Upper lobe of left lung (tissue), 6 donors: ENCODE measurements around the gene PRKCE. TPM values are rescaled to one million over a fixed set of nuclear protein-coding genes. Genes with fewer than 3 reads are reported as not detected.

Source experiments
- ATAC-seq, 2 donors: fragments of 200-7000 bp; cut with Tn5 transposase; one replicate each; pipeline ENCODE4 v1.9.1; 2022; ENCODE audit warnings: mild to moderate bottlenecking in 2 of 2, moderate library complexity in 2 of 2; ENCODE audit not compliant: low FRiP score in 2 of 2
- DNase-seq, 2 donors: peaks; one replicate each; pipeline ENCODE4 v3.0.0-alpha.2; 2019 to 2020
- H3K27ac ChIP-seq, 4 donors: fragments of 200-600 bp; sonication (generic); one replicate each; pipeline ENCODE4 v1.5.1; 2016 to 2019
- H3K27me3 ChIP-seq, 4 donors: fragments of 200-600 bp; sonication (generic); one replicate each; pipeline ENCODE4 v1.5.1; 2017 to 2019
- H3K36me3 ChIP-seq, 4 donors: fragments of 200-600 bp; sonication (generic); one replicate each; pipeline ENCODE4 v1.5.1; 2016 to 2019
- H3K4me1 ChIP-seq, 4 donors: fragments of 200-600 bp; sonication (generic); one replicate each; pipeline ENCODE4 v1.5.1; 2018 to 2019
- H3K4me3 ChIP-seq, 4 donors: fragments of 200-600 bp; sonication (generic); one replicate each; pipeline ENCODE4 v1.5.1; 2017 to 2019; ENCODE audit warnings: mild to moderate bottlenecking in 2 of 4, moderate library complexity in 1 of 4
- H3K9me3 ChIP-seq, 4 donors: fragments of 200-600 bp; sonication (generic); one replicate each; pipeline ENCODE4 v1.5.1; 2018 to 2019
- CTCF ChIP-seq, 6 experiments: fragments of 450-650 bp in 4 of 6; fragments of 200-600 bp in 2 of 6; sonication (generic) in 2 of 6; IDR thresholded peaks; one replicate each; pipeline ENCODE4 v1.5.1; 2016 to 2019; ENCODE audit warnings: antibody characterized with exemption in 6 of 6
- EP300 ChIP-seq, 4 donors: sonication (generic); formaldehyde crosslinking; IDR thresholded peaks; one replicate each; pipeline ENCODE4 v1.5.1; 2017; ENCODE audit warnings: antibody characterized with exemption in 4 of 4, control low read depth in 2 of 4
- POLR2A ChIP-seq, 4 donors: fragments of 450-650 bp; IDR thresholded peaks; one replicate each; pipeline ENCODE4 v1.5.1; 2016 to 2017; ENCODE audit warnings: antibody characterized with exemption in 4 of 4, mild to moderate bottlenecking in 2 of 4
- POLR2AphosphoS5 ChIP-seq, 2 donors: sonication (generic); formaldehyde crosslinking; IDR thresholded peaks; one replicate each; pipeline ENCODE4 v1.5.1; 2017; ENCODE audit warnings: antibody characterized with exemption in 2 of 2
- WGBS, 2 donors: methylation state at CpG; one replicate each; pipeline ENCODE4 v1.1.5; 2017 to 2018; 5-methylcytosine and 5-hydroxymethylcytosine counted together
- total RNA-seq, 6 donors: library from RNA; depleted of rRNA in 4 of 6; stranded (reverse); fragments of >200 nt in 4 of 6; gene quantifications; one replicate each; pipeline versions ENCODE4 v1.1.0 to v1.2.1, GENCODE V29; 2016 to 2021
- donor health status: DM: no; HTN: no; CAD: no; lungs with moderate emphysema.
- donor health status: DM: no; HTN: yes; CAD: no; lungs with severe emphysema.

PRKCE gene
- total RNA-seq, 6 donors from 2014 or later: 54.9 to 124 (median 75.6) TPM

DNA sequence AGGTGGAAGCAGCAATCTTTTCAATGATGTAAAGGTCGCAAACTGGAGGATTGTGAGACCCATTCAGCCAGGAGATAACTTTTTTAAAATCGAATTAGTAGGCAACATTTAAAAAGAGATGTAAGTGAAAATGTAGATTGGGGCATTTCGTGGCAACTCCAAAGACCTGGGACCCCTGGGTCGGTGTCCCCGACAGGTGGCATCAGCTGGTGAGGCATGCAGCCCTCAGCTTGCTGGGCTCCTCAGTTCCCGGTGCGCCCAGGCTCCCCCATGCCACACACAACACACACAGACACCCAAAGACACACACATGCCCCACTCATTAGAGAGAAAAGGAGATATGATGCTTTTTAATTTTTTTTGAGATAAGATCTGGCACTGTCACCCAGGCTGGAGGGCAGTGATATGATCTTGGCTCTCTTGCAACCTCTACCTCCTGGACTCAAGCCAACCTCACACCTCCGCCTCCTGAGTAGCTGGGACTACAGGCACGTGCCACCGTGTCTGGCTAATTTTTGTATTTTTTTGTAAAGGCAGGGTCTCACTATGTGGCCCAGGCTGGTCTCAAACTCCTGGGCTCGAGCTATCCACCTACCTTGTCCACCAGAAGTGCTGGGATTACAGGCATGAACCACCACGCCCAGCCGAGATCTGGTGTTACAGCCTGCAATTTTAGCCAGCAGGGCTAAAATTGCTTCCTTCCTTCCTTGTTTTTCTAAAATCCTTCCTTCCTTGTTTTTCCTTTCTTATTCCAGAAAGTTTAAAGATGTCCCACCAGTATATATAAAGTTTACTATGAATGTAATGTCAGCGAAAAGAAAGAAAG, 523.1 kb downstream of the PRKCE start:
- H3K9me3 ChIP-seq: no peaks in the 10 kb centered on the region
- DNase-seq (no peak), ATAC-seq (no peak)
- 77 to 82% methylated on average over 14 of the region's 14 CpGs for WGBS, 2 donors
- H3K4me1 ChIP-seq: peaks cover 19 to 42% (median 30%) of the 10 kb centered on the region in 4 donors
- H3K36me3 ChIP-seq: peaks cover 0 to 12% (median 0%) of the 10 kb centered on the region in 4 donors
- H3K4me3 ChIP-seq: no peak overlapping the region
- no peaks in the 10 kb centered on the region for H3K27me3 ChIP-seq
- TF ChIP-seq POLR2AphosphoS5 (IDR thresholded peaks at IDR 0.05) (no peak), CTCF (IDR thresholded peaks at IDR 0.05) (no peak), POLR2A (IDR thresholded peaks at IDR 0.05) (no peak), EP300 (IDR thresholded peaks at IDR 0.05) (no peak)
- H3K27ac ChIP-seq: peak overlapping the region in 3 of 4 donors; percentile 24 to 61 (median 45)

DNA sequence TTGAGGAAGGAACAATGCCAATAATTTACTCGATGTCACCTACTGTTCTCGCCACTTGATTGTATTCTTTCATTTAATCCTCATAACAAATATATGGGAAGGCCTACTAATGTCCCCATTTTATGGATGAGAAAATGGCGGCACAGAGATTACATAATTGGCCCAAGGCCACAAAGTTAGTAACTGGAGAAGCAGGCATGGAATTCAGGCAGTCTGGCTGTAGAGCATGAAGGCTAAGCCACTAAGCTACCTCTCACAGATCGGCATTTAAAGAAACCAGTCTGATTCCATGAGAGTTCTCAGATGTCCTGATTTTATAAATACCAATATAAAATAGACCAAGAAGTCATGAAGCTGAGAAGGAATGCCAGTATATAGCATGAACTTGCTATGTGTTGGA, 523.9 kb downstream of the PRKCE start:
- peaks cover 22 to 44% (median 34%) of the 10 kb centered on the region in 4 donors for H3K4me1 ChIP-seq
- ATAC-seq (no peak), DNase-seq (no peak)
- H3K4me3 ChIP-seq: no peak overlapping the region
- no peaks in the 10 kb centered on the region for H3K27me3 ChIP-seq
- TF ChIP-seq POLR2AphosphoS5 (IDR thresholded peaks at IDR 0.05) (no peak), POLR2A (IDR thresholded peaks at IDR 0.05) (no peak), CTCF (IDR thresholded peaks at IDR 0.05) (no peak), EP300 (IDR thresholded peaks at IDR 0.05) (no peak)
- H3K36me3 ChIP-seq: peaks cover 0 to 12% (median 0%) of the 10 kb centered on the region in 4 donors
- 93 to 94% methylated on average over 4 of the region's 4 CpGs for WGBS, 2 donors
- H3K27ac ChIP-seq: peak overlapping the region in 2 of 4 donors; percentile 45 to 61
- no peaks in the 10 kb centered on the region for H3K9me3 ChIP-seq

DNA sequence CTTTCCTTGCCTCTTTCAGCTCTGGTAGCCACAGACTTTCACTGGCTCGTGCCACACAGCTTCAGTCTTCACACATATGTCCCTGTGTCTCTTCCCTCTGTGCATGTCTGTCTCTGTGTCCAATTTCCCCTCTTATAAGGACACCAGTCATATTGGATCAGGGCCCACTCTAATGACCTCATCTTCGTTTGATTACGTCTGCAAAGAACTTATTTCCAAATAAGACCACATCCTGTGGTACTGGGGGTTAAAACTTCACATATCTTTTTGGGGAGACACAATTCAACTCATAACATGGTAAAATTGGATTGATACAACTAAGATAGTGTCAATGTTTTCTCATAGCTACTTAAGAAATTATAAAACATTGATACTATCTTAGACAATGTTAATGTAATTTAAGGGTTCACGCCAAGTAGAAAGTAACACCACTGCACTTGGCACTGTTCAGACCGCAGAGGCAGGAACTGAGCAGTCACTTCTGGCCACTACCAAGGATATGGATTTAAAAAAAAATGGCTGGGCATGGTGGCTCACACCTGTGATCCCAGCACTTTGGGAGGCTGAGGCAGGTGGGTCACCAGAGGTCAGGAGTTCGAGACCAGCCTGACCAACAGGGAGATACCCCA, 526.1 kb downstream of the PRKCE start:
- no peaks in the 10 kb centered on the region for H3K9me3 ChIP-seq
- ATAC-seq (no peak), DNase-seq (no peak)
- 63 to 78% methylated on average over 6 of the region's 6 CpGs for WGBS, 2 donors
- peak overlapping the region in 2 of 4 donors; percentile 81 to 88 for H3K27ac ChIP-seq
- H3K27me3 ChIP-seq: no peaks in the 10 kb centered on the region
- TF ChIP-seq EP300 (IDR thresholded peaks at IDR 0.05) (no peak), POLR2AphosphoS5 (IDR thresholded peaks at IDR 0.05) (peak in 1 of 2 donors; percentile 7), POLR2A (IDR thresholded peaks at IDR 0.05) (no peak)
- no peak overlapping the region for H3K4me3 ChIP-seq
- H3K4me1 ChIP-seq: peaks cover 16 to 45% (median 28%) of the 10 kb centered on the region in 4 donors
- H3K36me3 ChIP-seq: peaks cover 0 to 8% (median 0%) of the 10 kb centered on the region in 4 donors

GRCh38 chr2:46179037-46179621, 527.7 kb downstream of the PRKCE start:
- Histone ChIP-seq H3K36me3 (peaks cover 0 to 18% (median 0%) of the 10 kb centered on the region in 4 donors), H3K4me1 (peaks cover 19 to 49% (median 31%) of the 10 kb centered on the region in 4 donors), H3K27ac (peak overlapping the region; percentile 61 to 88 (median 76)), H3K27me3 (no peaks in the 10 kb centered on the region), H3K9me3 (no peaks in the 10 kb centered on the region), H3K4me3 (no peak overlapping the region)
- peak; percentile 78 to 93 for ATAC-seq
- no peak for TF ChIP-seq POLR2A (IDR thresholded peaks at IDR 0.05)
- no peak for TF ChIP-seq CTCF (IDR thresholded peaks at IDR 0.05)
- TF ChIP-seq EP300 (IDR thresholded peaks at IDR 0.05): peak in 2 of 4 donors; percentile 5 to 37
- peak; percentile 45 to 64 for TF ChIP-seq POLR2AphosphoS5 (IDR thresholded peaks at IDR 0.05)
- WGBS, 2 donors: 36 to 43% methylated on average over 6 of the region's 6 CpGs
- peak in 1 of 2 donors; percentile 44 for DNase-seq

DNA sequence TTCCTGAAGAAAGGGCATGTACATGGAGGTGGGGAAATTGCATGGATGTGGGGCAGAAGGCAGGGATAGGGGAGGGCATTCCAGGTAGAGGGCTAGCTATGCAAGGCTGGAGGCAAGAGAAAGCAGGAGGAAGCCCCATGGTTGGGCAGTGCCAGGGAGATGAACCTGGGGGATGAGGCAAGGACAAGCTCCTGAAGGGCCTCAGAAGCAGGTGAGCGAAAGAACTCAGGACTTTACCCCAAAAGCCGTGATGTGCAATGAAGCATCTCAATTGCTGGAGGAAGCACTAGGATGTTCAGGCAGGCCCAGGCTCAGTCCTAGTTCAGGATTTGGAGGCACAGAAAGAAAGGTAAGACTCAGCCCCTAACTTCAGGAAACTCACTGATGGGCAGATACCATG, 528.7 kb downstream of the PRKCE start:
- Histone ChIP-seq H3K4me3 (no peak overlapping the region), H3K27ac (peak overlapping the region in 3 of 4 donors; percentile 71 to 88 (median 81)), H3K36me3 (peaks cover 0 to 28% (median 6%) of the 10 kb centered on the region in 4 donors), H3K9me3 (no peaks in the 10 kb centered on the region), H3K4me1 (peaks cover 14 to 41% (median 28%) of the 10 kb centered on the region in 4 donors), H3K27me3 (no peaks in the 10 kb centered on the region)
- no peak for ATAC-seq
- TF ChIP-seq EP300 (IDR thresholded peaks at IDR 0.05) (no peak), POLR2AphosphoS5 (IDR thresholded peaks at IDR 0.05) (no peak), POLR2A (IDR thresholded peaks at IDR 0.05) (no peak), CTCF (IDR thresholded peaks at IDR 0.05) (no peak)
- 98 to 100% methylated on average over 2 of the region's 2 CpGs for WGBS, 2 donors
- no peak for DNase-seq
